HG03520 (cell line): ENCODE results near the gene TBX22.
"Not testable (repeated sequence)": the region's sequence is repeated elsewhere in the genome, so short reads cannot be mapped to it uniquely, and the experiment has no call there.

ENCODE experiments used
- ATAC-seq: cut with Tn5 transposase; IDR thresholded peaks from one replicate; pipeline ENCODE4 v1.9.1; 2021; ENCODE audit warnings: mild to moderate bottlenecking, moderate library complexity; ENCODE audit not compliant: unreplicated experiment

Gene TBX22, protein sequence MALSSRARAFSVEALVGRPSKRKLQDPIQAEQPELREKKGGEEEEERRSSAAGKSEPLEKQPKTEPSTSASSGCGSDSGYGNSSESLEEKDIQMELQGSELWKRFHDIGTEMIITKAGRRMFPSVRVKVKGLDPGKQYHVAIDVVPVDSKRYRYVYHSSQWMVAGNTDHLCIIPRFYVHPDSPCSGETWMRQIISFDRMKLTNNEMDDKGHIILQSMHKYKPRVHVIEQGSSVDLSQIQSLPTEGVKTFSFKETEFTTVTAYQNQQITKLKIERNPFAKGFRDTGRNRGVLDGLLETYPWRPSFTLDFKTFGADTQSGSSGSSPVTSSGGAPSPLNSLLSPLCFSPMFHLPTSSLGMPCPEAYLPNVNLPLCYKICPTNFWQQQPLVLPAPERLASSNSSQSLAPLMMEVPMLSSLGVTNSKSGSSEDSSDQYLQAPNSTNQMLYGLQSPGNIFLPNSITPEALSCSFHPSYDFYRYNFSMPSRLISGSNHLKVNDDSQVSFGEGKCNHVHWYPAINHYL

DNA sequence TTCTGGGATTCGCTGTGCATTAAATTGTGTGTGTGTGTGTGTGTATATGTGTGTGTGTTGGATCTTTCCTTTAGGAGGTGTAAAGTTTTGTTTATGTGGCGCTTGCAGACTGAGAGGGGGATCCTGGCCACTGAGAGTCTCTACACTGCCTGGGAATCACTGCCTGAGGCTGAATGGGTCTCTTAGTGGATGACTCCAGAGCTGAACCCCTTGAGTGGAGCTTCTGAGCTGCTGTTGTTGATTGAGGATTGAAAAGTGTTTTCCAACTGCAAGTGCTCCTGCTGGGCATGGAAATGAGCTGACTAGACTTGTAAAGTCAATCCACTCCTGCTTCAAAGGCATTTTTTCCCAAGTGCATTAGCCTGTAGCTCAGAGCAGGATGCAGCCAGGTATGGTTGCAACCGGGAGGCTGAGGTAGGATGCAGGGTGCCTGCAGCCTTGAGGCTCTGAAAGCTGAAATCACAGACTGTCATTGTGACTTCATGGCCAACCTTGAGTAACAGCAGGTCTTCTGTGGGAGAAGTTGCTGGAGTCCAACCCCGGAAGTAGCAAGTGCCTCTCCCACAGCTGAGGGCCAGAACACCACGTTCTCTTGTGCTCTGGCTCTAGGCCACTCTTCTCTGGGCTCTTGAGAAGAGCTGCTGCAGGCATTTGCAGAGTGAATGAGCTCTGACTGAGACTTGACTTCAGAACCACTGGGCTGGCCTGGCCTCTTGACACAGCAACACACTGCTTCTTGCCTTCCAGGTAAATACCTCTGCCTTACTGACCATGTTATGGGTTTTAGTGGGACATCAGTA, at the start of gene TBX22:
TBX22 (plus strand) TSS at position 613 of the 800 bp plus-strand sequence. CDS start 7,517 bp downstream, outside the sequence.
- ATAC-seq, result no peak

DNA sequence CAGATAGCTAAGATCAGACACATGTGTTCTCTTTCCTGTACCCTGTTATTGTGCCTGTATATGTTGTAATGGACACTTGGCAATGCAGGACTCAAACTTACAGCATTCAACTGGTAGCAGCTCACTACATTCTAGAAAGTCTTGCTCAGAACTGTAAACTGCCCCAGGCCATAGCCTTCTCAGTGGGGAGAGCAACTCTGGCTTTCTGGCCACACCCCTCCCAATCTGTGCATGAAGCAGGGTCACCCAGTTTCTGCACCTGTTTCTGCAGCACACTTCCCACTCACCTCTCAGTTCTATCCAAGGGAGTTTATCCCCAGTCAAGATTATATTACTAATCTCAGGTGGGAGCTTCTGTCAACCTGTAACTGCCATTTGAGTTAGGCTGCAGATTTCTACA, 38.9 kb upstream of the TBX22 start:
- ATAC-seq, result no peak

DNA sequence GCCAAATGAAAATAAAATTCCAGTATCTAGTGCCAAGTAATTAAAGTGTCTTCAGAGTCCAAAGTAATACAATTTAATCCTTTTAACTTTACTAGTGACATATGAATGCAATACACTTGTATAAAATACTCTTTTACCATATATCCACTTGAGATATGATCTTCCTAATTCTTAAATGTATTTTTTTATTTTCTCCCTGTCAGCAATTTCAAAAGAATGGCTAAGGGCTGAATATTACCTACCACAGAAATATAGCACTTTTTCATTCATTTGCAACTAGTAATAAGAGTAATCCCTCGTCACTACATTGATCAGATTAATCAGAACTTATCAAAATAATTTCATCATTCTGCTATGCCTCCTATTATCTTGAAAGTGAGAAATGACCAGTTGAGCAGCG, 10.1 kb upstream of the TBX22 start:
- ATAC-seq, result no peak

DNA sequence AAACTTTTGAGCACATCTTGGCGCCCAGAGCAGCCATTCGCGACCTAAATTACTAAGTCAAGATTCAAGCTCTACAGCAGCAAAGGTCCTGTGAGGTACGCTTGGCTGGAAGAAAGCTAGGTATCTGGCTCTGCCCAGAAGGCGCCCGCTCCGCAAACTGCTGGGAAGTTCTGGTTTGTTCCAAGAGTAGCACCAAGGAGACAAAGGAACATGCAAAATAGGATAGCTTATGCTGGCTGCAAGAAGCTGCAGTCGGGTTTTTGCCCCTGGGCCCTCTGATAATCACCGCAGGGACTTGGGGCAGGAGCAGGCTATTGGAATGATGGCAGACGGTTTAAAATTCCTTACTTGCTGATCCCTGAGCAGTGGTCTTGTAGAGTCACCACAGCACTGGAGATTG, 3.0 kb upstream of the TBX22 start:
- no peak for ATAC-seq

DNA sequence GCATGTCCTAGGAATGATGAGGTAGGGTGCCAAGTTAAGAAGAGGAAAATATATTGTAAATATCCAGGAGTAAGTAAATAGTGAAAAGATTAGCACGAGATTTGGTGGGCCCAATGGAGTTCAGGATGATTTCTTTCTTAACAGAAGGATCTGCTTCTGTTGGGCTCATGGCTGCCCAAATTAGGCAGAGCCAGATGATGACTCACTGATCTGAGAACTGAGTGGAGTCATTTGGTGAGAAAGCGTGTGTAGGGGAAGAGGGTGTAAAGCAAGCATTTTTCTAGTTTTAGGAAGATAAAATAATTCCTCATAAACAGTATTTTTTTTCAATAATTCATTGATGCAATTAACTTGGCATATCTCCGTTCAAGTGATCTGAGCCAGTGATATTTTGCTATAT, 1.6 kb downstream of the TBX22 start:
- no peak for ATAC-seq

DNA sequence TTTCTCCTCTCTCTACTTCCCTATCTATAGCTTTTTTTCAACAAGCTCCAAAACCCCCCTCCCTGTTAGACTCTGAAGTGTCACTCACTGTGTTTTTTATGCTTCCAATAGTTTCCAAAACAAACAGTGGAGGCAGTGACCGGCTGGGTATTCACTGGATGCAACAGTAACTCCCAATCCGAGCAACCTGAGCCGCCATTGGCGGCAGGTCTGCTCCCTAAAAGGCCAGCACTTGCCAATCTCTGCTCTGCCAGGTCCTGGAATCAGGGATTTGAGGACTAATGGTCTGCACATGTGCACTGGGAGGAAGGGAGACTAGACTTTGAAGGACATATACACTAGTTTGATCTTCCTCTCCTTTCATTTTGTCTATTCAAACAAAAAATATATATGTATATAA, 7.1 kb downstream of the TBX22 start:
- no peak for ATAC-seq

DNA sequence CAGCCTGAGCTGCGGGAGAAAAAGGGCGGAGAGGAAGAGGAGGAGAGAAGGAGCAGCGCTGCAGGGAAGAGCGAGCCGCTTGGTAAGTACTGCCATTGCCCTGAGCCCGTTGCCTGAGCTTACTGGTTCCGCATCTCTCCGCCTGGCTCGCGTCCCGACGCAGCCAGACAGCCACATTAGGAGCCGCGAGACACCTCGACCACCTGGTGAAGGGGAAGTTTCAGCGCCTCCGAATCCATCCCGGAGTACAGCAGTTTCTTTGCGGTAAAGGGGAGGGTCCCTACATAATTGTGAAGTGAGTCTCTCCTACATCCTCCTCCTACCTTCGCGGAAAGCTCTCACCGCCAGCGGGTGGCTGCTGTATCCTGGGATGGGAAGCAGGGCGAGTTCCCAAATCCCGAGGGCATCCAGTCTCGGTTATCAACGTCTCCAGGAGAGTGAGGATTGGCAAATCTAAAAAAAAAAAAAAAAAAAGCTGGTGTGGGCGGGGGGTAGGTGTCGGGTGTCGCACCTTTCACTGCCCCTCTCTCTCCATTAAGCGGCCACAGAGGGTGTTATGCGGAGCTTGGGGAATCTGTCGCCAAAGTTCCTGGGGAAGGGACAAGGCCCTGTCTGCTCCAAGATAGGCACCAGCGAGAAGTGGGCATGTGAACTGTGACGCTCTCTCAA, 7.9 kb downstream of the TBX22 start:
- ATAC-seq, result no peak

DNA sequence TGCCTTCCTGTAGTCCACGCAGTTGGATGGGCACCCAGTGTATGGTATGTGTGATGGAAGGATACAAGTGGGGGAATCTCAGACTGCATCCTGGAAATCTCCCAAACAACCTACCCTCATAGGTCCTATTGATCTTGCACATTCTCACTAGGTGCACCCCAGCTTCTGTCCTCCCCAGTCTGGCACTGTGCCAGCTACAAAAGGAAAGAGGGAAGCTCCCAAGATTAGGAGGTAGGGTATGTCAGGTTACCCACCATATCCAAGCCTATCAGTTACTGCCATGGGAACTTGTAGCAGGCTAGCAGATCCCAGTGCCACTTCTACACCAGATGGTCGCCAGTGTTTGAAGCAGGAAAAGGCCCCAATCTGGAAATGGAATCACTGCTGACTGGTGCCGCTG, 11.6 kb downstream of the TBX22 start:
- ATAC-seq, result no peak

DNA sequence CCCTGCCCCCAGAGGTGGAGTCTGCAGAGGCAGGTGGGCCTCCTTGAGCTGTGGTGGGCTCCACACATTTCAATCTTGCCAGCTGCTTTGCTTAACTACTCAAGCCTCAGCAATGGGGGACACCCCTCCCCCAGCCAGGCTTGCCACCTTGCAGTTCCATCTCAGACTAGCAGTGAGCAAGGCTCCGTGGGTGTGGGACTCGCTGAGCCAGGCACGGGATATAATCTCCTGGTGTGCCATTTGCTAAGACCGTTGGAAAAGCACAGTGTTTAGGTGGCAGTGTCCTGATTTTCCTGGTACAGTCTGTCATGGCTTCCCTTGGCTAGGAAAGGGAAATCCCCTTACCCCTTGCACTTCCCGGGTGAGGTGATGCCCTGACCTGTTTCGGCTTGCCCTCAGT, 51.6 kb downstream of the TBX22 start:
- not testable (repeated sequence) for ATAC-seq

DNA sequence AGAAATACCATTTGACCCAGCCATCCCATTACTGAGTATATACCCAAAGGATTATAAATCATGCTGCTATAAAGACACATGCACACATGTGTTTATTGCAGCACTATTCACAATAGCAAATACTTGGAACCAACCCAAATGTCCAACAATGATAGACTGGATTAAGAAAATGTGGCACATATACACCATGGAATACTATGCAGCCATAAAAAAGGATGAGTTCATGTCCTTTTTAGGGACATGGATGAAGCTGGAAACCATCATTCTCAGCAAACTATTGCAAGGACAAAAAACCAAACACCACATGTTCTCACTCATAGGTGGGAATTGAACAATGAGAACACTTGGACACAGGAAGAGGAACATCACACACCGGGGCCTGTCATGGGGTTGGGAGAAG, 61.1 kb downstream of the TBX22 start:
- ATAC-seq, result not testable (repeated sequence)
